IMR-90 (cell line): ENCODE data around the gene TMEM45A.
"Not testable (repeated sequence)": the region's sequence is repeated elsewhere in the genome, so short reads cannot be mapped to it uniquely, and the experiment has no call there.

Experiments used
- BHLHE40 ChIP-seq: fragments of 150-350 bp; IDR thresholded peaks from 2 replicates; pipeline ENCODE4 v1.6.1; 2016; ENCODE audit warnings: mild to moderate bottlenecking, low read depth, low read length
- MAFK ChIP-seq: IDR thresholded peaks from 2 replicates; pipeline ENCODE4 v1.6.1; 2012; ENCODE audit warnings: low read depth, low read length, improper control_type of control experiment
- MAZ ChIP-seq: IDR thresholded peaks from 2 replicates; pipeline ENCODE4 v1.6.1; 2012; ENCODE audit warnings: low read depth, mild to moderate bottlenecking, low read length, improper control_type of control experiment, moderate library complexity, borderline replicate concordance
- POLR2A ChIP-seq: IDR thresholded peaks from 2 replicates; pipeline ENCODE4 v1.6.1; 2012; ENCODE audit warnings: mild to moderate bottlenecking, low read depth, low read length
- RAD21 ChIP-seq: IDR thresholded peaks from 2 replicates; pipeline ENCODE4 v1.6.1; 2012; ENCODE audit warnings: low read length, improper control_type of control experiment
- RFX5 ChIP-seq: IDR thresholded peaks from 2 replicates; pipeline ENCODE4 v1.8.0; 2012; ENCODE audit warnings: low read depth, mild to moderate bottlenecking, low read length, moderate library complexity
- TF ChIP-seq, protein P1 (sequence below): conservative IDR thresholded peaks from 2 replicates; pipeline ENCODE4 v1.5.1; 2012; ENCODE audit warnings: mild to moderate bottlenecking, low read depth, low read length, improper control_type of control experiment

- TF ChIP-seq, protein P1, sequence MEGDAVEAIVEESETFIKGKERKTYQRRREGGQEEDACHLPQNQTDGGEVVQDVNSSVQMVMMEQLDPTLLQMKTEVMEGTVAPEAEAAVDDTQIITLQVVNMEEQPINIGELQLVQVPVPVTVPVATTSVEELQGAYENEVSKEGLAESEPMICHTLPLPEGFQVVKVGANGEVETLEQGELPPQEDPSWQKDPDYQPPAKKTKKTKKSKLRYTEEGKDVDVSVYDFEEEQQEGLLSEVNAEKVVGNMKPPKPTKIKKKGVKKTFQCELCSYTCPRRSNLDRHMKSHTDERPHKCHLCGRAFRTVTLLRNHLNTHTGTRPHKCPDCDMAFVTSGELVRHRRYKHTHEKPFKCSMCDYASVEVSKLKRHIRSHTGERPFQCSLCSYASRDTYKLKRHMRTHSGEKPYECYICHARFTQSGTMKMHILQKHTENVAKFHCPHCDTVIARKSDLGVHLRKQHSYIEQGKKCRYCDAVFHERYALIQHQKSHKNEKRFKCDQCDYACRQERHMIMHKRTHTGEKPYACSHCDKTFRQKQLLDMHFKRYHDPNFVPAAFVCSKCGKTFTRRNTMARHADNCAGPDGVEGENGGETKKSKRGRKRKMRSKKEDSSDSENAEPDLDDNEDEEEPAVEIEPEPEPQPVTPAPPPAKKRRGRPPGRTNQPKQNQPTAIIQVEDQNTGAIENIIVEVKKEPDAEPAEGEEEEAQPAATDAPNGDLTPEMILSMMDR, result not testable (repeated sequence)
- not testable (repeated sequence) for TF ChIP-seq POLR2A, BHLHE40, RAD21, MAZ, MAFK, RFX5
Observed at GRCh38 chr3:100447067-100447466, 45.4 kb upstream of the TMEM45A start.
